HUES48 (cell line): ENCODE results near the gene PAPOLB.

ENCODE experiments used
- H3K27ac ChIP-seq: one replicate; pipeline ENCODE4 v1.7.0; 2013; ENCODE audit warnings: low read depth, low read length, inconsistent platforms
- H3K27me3 ChIP-seq: 2 replicates; pipeline ENCODE4 v1.6.1; 2013; ENCODE audit warnings: mild to moderate bottlenecking, low read length; ENCODE audit not compliant: control insufficient read depth, insufficient read depth
- H3K36me3 ChIP-seq: 2 replicates; pipeline ENCODE4 v1.6.1; 2013; ENCODE audit warnings: low read length; ENCODE audit not compliant: control insufficient read depth, insufficient read depth
- H3K4me1 ChIP-seq: 2 replicates; pipeline ENCODE4 v1.6.1; 2013; ENCODE audit warnings: mild to moderate bottlenecking, low read length; ENCODE audit not compliant: control insufficient read depth, insufficient read depth
- H3K4me3 ChIP-seq: 2 replicates; pipeline ENCODE4 v1.5.1; 2013; ENCODE audit warnings: mild to moderate bottlenecking, low read depth, low read length
- H3K9ac ChIP-seq: 2 replicates; pipeline ENCODE4 v1.6.1; 2013; ENCODE audit warnings: mild to moderate bottlenecking, low read depth, low read length, moderate library complexity
- H3K9me3 ChIP-seq: 2 replicates; pipeline ENCODE4 v1.6.1; 2013; ENCODE audit warnings: low read length; ENCODE audit not compliant: control insufficient read depth, insufficient read depth

Gene PAPOLB

GRCh38 chr7:4878336-4879335 lies 16.8 kb upstream of the PAPOLB start:
- H3K9ac ChIP-seq: no peak overlapping the region
- no peak overlapping the region for H3K27ac ChIP-seq
- H3K4me1 ChIP-seq: peaks cover 3% of the 10 kb centered on the region; the same call in 1 of the 2 replicates
- peaks cover 5% of the 10 kb centered on the region; the same call in 1 of the 2 replicates for H3K27me3 ChIP-seq
- H3K9me3 ChIP-seq: no peaks in the 10 kb centered on the region
- H3K36me3 ChIP-seq: peaks cover 7% of the 10 kb centered on the region
- no peak overlapping the region for H3K4me3 ChIP-seq

GRCh38 chr7:4876586-4876985 lies 14.8 kb upstream of the PAPOLB start:
- Histone ChIP-seq H3K9ac (no peak overlapping the region), H3K9me3 (no peaks in the 10 kb centered on the region), H3K4me3 (no peak overlapping the region), H3K27me3 (no peaks in the 10 kb centered on the region), H3K27ac (no peak overlapping the region), H3K36me3 (peaks cover 7% of the 10 kb centered on the region), H3K4me1 (no peaks in the 10 kb centered on the region)

GRCh38 chr7:4875391-4875790 lies 13.6 kb upstream of the PAPOLB start:
- Histone ChIP-seq H3K36me3 (peaks cover 7% of the 10 kb centered on the region), H3K27me3 (no peaks in the 10 kb centered on the region), H3K9ac (no peak overlapping the region), H3K27ac (no peak overlapping the region), H3K4me3 (no peak overlapping the region), H3K4me1 (no peaks in the 10 kb centered on the region), H3K9me3 (no peaks in the 10 kb centered on the region)

GRCh38 chr7:4873071-4873944 lies 11.5 kb upstream of the PAPOLB start:
- no peak overlapping the region for H3K9ac ChIP-seq
- H3K9me3 ChIP-seq: no peaks in the 10 kb centered on the region
- no peak overlapping the region for H3K27ac ChIP-seq
- H3K36me3 ChIP-seq: peaks cover 7% of the 10 kb centered on the region
- H3K4me1 ChIP-seq: no peaks in the 10 kb centered on the region
- no peak overlapping the region for H3K4me3 ChIP-seq
- H3K27me3 ChIP-seq: no peaks in the 10 kb centered on the region

GRCh38 chr7:4871930-4872675 lies 10.3 kb upstream of the PAPOLB start:
- Histone ChIP-seq H3K9me3 (no peaks in the 10 kb centered on the region), H3K4me1 (no peaks in the 10 kb centered on the region), H3K4me3 (no peak overlapping the region), H3K36me3 (peaks cover 3% of the 10 kb centered on the region), H3K27ac (no peak overlapping the region), H3K27me3 (no peaks in the 10 kb centered on the region), H3K9ac (no peak overlapping the region)

- H3K9ac ChIP-seq: no peak overlapping the region
- H3K27ac ChIP-seq: no peak overlapping the region
- no peaks in the 10 kb centered on the region for H3K9me3 ChIP-seq
- no peak overlapping the region for H3K4me3 ChIP-seq
- no peaks in the 10 kb centered on the region for H3K4me1 ChIP-seq
- no peaks in the 10 kb centered on the region for H3K36me3 ChIP-seq
- no peaks in the 10 kb centered on the region for H3K27me3 ChIP-seq
Observed at GRCh38 chr7:4871056-4871680, 9.3 kb upstream of the PAPOLB start.

GRCh38 chr7:4868493-4868892 lies 6.7 kb upstream of the PAPOLB start:
- Histone ChIP-seq H3K27me3 (peaks cover 14% of the 10 kb centered on the region), H3K4me3 (no peak overlapping the region)

GRCh38 chr7:4866528-4867496 lies 5.0 kb upstream of the PAPOLB start:
- Histone ChIP-seq H3K27me3 (peaks cover 25% of the 10 kb centered on the region), H3K36me3 (no peaks in the 10 kb centered on the region), H3K9ac (no peak overlapping the region), H3K9me3 (peaks cover 4% of the 10 kb centered on the region), H3K4me1 (no peaks in the 10 kb centered on the region), H3K4me3 (no peak overlapping the region), H3K27ac (no peak overlapping the region)

More at GRCh38 chr7:4868493-4868892, 6.7 kb upstream of the PAPOLB start:
- Histone ChIP-seq H3K4me1 (no peaks in the 10 kb centered on the region), H3K9me3 (no peaks in the 10 kb centered on the region), H3K27ac (no peak overlapping the region), H3K9ac (no peak overlapping the region), H3K36me3 (no peaks in the 10 kb centered on the region)

GRCh38 chr7:4862156-4862555 lies 326 bp upstream of the PAPOLB start:
- Histone ChIP-seq H3K9me3 (peaks cover 12% of the 10 kb centered on the region), H3K36me3 (no peaks in the 10 kb centered on the region), H3K4me3 (peak overlapping the region; percentile 66), H3K9ac (no peak overlapping the region), H3K27me3 (peaks cover 44% of the 10 kb centered on the region), H3K4me1 (no peaks in the 10 kb centered on the region), H3K27ac (no peak overlapping the region)
